ENCODE data around the gene NFS1. TPM values are rescaled to one million over a fixed set of nuclear protein-coding genes. Genes with fewer than 3 reads are reported as not detected.
A peak's percentile ranks its signal among the peaks of the same experiment; 100 is the strongest.

NFS1 gene
- total and polyA plus RNA-seq, 2 donors from 2014 or later: 31.5 to 71.2 TPM

DNA sequence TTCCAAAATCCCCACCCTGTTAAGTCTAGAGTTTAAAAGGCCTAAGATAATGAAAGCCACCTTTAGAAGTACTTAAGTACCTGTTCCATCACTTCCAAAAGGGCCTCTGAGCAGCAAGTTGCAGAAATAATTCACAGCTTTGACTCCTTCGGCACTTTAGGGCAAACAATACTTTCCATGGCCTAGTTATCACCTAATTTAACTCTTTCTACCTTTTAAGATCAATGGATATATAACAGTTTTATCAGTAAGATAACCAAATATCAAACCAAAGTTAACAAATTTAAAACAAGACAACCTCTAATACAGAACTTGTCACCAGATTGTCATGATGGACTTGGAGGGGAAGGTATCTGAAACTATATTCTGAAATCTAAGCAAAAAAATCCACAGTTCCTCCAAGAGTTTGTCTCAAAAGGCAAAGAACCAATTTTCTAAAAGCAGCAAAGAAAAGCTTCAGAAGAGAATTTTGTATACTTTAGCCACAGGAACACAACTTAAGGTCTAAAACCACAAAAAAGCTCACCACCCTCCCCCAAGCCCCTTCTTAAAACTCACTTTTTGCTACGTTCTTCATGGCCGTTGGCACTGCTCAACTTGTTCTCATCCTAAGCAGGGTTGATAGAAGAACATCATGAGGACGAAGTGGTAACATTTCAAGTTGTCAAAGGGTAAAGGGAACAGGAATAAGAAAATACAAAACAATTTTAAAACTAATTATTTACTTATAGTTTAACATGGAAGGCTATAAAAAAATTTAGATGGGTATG, 39.4 kb upstream of the NFS1 start:
- H3K27me3 ChIP-seq (ENCODE audit: control insufficient read depth, insufficient read depth, low read length): no peaks in the 10 kb centered on the region
- H3K9me3 ChIP-seq (ENCODE audit: control insufficient read depth in 2 of 3, insufficient read depth in 1 of 3, low read length in 3 of 3): no peaks in the 10 kb centered on the region
- FAIRE-seq: no peak
- peaks cover 17 to 60% (median 28%) of the 10 kb centered on the region in 3 donors for H3K36me3 ChIP-seq (ENCODE audit: control insufficient read depth in 2 of 3, insufficient read depth in 3 of 3, low read length in 3 of 3)
- peak overlapping the region in 1 of 3 donors; percentile 31 for H3K9ac ChIP-seq (ENCODE audit: low read length in 3 of 3)
- peak overlapping the region in 1 of 3 donors; percentile 12 for H3K4me3 ChIP-seq (ENCODE audit: low read length in 3 of 3)
- intact Hi-C loops (cut with DNase I): no loop called here
- no peak overlapping the region for H3K27ac ChIP-seq (ENCODE audit: low read depth in 2 of 2, low read length in 2 of 2)
- H3K4me1 ChIP-seq (ENCODE audit: control insufficient read depth in 2 of 3, insufficient read depth in 2 of 3, low read depth in 1 of 3, low read length in 3 of 3): peaks cover 10 to 31% (median 11%) of the 10 kb centered on the region in 3 donors
- TF ChIP-seq, protein P1, sequence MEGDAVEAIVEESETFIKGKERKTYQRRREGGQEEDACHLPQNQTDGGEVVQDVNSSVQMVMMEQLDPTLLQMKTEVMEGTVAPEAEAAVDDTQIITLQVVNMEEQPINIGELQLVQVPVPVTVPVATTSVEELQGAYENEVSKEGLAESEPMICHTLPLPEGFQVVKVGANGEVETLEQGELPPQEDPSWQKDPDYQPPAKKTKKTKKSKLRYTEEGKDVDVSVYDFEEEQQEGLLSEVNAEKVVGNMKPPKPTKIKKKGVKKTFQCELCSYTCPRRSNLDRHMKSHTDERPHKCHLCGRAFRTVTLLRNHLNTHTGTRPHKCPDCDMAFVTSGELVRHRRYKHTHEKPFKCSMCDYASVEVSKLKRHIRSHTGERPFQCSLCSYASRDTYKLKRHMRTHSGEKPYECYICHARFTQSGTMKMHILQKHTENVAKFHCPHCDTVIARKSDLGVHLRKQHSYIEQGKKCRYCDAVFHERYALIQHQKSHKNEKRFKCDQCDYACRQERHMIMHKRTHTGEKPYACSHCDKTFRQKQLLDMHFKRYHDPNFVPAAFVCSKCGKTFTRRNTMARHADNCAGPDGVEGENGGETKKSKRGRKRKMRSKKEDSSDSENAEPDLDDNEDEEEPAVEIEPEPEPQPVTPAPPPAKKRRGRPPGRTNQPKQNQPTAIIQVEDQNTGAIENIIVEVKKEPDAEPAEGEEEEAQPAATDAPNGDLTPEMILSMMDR (IDR thresholded peaks at IDR 0.05; ENCODE audit: borderline replicate concordance, extremely low read depth, insufficient read depth): no peak
- no peak for DNase-seq

DNA sequence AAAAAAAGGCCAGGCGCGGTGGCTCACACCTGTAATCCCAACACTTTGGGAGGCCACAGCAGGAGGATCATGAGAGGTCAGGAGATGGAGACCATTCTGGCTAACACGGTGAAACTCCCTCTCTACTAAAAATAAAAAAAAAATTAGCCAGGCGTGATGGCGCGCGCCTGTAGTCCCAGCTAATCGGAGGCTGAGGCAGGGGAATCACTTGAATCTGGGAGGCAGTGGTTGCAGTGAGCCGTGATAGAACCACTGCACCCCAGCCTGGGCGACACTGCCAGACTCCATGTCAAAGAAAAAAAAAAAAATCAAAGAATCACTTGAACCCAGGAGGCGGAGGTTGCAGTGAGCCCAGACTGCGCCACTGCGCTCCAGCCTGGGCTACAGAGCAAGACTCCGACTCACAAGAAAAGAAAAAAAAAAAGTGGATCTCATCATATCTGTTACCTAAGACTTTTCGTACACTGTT, 38.7 kb upstream of the NFS1 start:
- Histone ChIP-seq H3K4me1 (ENCODE audit: control insufficient read depth in 2 of 3, insufficient read depth in 2 of 3, low read depth in 1 of 3, low read length in 3 of 3) (peaks cover 6 to 32% (median 8%) of the 10 kb centered on the region in 3 donors), H3K9ac (ENCODE audit: low read length in 3 of 3) (no peak overlapping the region), H3K4me3 (ENCODE audit: low read length in 3 of 3) (peak overlapping the region in 1 of 3 donors; percentile 12), H3K27me3 (ENCODE audit: control insufficient read depth, insufficient read depth, low read length) (no peaks in the 10 kb centered on the region), H3K36me3 (ENCODE audit: control insufficient read depth in 2 of 3, insufficient read depth in 3 of 3, low read length in 3 of 3) (peaks cover 20 to 67% (median 28%) of the 10 kb centered on the region in 3 donors), H3K27ac (ENCODE audit: low read depth in 2 of 2, low read length in 2 of 2) (no peak overlapping the region), H3K9me3 (ENCODE audit: control insufficient read depth in 2 of 3, insufficient read depth in 1 of 3, low read length in 3 of 3) (no peaks in the 10 kb centered on the region)
- DNase-seq (no peak), FAIRE-seq (no peak)
- intact Hi-C loops (cut with DNase I): no loop called here
- TF ChIP-seq, protein P1 (IDR thresholded peaks at IDR 0.05; ENCODE audit: borderline replicate concordance, extremely low read depth, insufficient read depth): no peak

DNA sequence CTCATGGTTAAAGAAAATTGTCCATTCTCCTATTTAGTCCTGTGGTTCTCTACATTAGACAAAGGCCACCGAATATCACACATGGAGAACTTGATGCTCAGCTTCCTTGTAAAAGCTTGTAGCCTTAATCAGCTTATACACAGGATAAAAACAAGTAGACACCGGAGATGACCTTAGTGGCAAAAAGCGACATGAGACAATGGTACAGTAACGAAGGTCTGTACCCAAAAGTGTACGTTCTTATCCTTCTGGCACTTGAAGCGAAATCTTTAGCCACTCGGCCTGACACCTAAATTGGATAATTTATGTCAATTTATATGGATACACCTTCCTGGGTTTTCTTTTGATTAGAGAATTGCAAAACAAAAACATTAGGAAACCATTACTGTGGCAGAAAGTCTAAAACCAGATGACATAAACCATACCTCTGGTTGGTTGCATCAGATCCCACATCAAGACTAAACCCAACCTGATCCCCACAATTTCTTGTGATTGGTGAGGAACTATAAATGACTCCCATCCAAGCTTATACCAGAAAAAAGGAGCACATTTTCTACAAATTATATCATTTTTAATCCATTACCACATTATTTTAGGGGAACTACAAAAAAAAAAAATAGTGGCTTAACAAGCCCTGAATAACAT, 36.8 kb upstream of the NFS1 start:
- intact Hi-C loops (cut with DNase I): no loop called here

More for the DNA sequence above, 36.8 kb upstream of the NFS1 start:
- Histone ChIP-seq H3K36me3 (ENCODE audit: control insufficient read depth in 2 of 3, insufficient read depth in 3 of 3, low read length in 3 of 3) (peaks cover 20 to 85% (median 36%) of the 10 kb centered on the region in 3 donors), H3K9me3 (ENCODE audit: control insufficient read depth in 2 of 3, insufficient read depth in 1 of 3, low read length in 3 of 3) (no peaks in the 10 kb centered on the region), H3K27me3 (ENCODE audit: control insufficient read depth, insufficient read depth, low read length) (no peaks in the 10 kb centered on the region), H3K4me3 (ENCODE audit: low read length in 3 of 3) (no peak overlapping the region), H3K27ac (ENCODE audit: low read depth in 2 of 2, low read length in 2 of 2) (no peak overlapping the region), H3K4me1 (ENCODE audit: control insufficient read depth in 2 of 3, insufficient read depth in 2 of 3, low read depth in 1 of 3, low read length in 3 of 3) (peaks cover 6 to 32% (median 10%) of the 10 kb centered on the region in 3 donors), H3K9ac (ENCODE audit: low read length in 3 of 3) (no peak overlapping the region)
- TF ChIP-seq, protein P1 (IDR thresholded peaks at IDR 0.05; ENCODE audit: borderline replicate concordance, extremely low read depth, insufficient read depth): no peak
- DNase-seq (no peak), FAIRE-seq (no peak)

All from kidney (tissue), 14 donors.